ENCODE data around the gene CRELD2.

CRELD2 gene

DNA sequence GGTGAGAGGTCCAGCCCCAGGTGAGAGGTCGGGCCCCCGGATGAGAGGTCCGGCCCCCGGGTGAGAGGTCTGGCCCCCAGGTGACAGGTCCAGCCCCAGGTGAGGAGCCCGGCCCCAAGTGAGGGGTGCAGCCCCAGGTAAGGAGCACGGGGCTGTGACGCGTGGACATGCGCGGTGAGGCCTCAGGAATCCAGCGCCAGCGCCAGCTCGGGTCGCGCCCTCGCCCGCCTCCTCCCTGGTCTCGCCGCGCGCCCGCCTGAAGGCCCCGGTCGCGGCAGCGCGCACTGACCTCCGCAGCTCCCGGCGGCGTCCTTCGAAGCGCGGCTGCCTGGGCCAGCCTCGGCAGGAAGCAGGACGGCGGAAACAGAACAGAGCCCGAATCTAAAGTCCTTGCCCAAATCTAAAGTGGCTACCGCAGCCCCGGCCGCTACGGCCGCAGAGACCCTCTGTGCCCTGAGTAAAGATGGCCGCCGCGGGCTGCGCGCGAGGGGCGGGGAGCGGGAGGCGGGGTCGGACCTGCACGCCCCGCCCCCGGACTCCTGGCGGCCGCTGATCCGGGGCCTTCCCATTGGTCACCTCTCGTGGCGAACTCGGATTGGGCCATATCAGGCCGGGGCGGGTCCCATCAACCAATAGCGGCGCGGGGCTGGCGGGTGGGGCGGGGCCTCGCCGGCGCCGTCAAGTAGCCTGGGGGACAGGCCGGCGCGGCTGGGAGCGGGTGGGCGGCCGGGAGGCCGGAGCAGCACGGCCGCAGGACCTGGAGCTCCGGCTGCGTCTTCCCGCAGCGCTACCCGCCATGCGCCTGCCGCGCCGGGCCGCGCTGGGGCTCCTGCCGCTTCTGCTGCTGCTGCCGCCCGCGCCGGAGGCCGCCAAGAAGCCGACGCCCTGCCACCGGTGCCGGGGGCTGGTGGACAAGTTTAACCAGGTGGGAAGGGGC lies at the start of gene CRELD2, which contains the start of gene ALG12:
TSS of gene CRELD2 (plus strand) at position 661 of the 937 bp plus-strand sequence. CDS start at position 797, 136 bp downstream.
TSS of gene ALG12 (minus strand) at position 465 of the 937 bp plus-strand sequence. CDS start 4,673 bp downstream, outside the sequence.
- peak; percentile 100 for DNase-seq (ENCODE audit: low spot score)

GRCh38 chr22:49869086-49869830 lies 49.2 kb upstream of the CRELD2 start:
- DNase-seq (ENCODE audit: low spot score), result no peak

GRCh38 chr22:49869845-49870712 lies 48.4 kb upstream of the CRELD2 start:
- DNase-seq (ENCODE audit: low spot score), result no peak

- no peak for DNase-seq (ENCODE audit: low spot score)
Measured at GRCh38 chr22:49871482-49871881, 47.0 kb upstream of the CRELD2 start.

GRCh38 chr22:49872347-49872746 lies 46.1 kb upstream of the CRELD2 start:
- no peak for DNase-seq (ENCODE audit: low spot score)

DNA sequence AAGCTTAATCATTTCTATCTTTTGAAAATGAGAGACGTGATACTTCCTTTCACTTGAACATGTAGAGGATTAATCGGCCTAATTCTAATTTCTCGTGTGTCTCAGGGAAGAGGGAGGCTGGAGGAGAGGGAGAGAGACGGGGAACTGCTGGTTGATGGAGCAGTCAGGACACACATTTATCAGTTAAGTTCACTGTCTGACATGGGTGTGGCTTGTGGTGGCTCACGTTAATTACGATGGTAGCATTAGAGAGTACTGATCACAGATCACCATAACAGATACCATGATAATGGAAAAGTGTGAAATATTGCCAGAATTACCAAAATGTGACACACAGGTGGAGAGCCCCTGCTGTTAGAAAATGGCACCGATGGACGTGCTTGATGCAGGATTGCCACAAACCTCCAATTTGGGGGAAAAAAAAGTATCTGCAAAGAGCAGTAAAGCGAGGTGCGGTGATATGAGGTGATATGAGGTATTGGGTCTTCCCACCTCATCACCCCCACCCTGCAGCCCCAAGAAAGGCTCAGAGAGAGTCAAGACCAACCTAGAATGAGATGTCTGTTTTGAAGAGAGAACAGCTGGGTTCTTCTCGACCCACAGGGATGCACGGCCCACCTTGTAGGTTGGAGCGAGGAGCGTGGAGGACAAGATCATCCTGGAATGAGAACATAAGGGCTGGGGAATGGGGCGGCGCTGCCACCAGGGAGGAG lies 45.0 kb upstream of the CRELD2 start:
- no peak for DNase-seq (ENCODE audit: low spot score)

- DNase-seq (ENCODE audit: low spot score), result no peak
Measured at GRCh38 chr22:49877642-49878041, 40.8 kb upstream of the CRELD2 start.

- no peak for DNase-seq (ENCODE audit: low spot score)
Measured at GRCh38 chr22:49878206-49878605, 40.2 kb upstream of the CRELD2 start.

GRCh38 chr22:49879871-49880270 lies 38.6 kb upstream of the CRELD2 start:
- DNase-seq (ENCODE audit: low spot score), result no peak

- no peak for DNase-seq (ENCODE audit: low spot score)
Measured at GRCh38 chr22:49880281-49880680, 38.2 kb upstream of the CRELD2 start.

DNA sequence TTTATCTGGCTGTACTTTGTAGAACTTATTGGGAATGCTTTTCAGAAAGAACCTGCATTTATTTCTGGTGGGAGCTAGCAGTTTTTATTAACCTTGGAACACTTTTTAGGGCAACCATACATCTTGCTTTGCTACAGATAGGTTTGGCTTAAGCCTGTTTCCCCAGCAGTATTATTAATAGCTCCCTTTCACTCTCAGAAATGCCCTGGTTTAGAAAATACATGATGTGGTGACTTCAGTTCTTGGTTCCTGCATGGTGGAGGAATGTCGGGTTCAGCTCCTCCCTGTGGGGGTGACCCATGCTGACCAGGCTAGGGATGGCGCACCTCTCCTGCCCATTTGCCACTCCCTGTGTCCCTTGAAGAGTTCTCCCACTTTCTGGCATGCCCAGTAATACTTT lies 36.6 kb upstream of the CRELD2 start:
- DNase-seq (ENCODE audit: low spot score), result no peak

DNA sequence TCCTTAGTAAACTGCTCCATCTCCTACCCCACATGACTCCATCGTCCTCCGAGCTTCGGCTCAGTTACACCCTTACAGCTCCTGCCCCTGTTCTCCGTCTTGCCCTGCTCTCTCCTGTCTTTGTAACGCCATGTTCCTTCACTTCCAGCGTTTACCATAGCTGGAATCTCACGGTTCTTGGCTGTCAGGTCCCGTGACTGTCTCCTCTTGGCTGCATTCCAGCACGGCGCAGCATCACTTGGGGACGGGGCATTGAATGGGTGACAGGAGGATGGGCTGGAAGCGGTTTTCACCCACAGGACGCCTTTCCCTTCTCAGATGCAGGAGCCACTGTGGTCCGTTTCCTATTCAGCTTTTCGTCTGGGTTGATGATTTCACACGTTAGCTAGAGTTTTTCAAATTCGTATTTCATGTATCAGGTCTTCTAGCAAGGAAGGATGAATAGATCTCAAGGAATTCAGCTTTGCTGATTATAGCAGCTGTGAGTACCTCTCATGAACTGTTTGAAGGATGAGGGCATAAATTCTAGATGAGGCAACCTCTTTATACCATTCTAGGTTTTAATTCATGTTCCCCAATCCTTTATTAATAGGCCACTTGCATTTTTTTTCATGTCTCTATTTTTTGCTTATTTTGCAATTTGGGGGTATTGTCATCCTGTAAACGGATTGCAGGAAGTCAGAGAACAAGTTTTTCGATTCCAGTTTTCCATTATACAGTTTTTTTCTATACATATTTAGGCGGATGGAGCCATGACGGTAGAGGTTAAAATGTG lies 35.7 kb upstream of the CRELD2 start:
- no peak for DNase-seq (ENCODE audit: low spot score)

- no peak for DNase-seq (ENCODE audit: low spot score)
Measured at GRCh38 chr22:49883294-49883640, 35.2 kb upstream of the CRELD2 start.

DNA sequence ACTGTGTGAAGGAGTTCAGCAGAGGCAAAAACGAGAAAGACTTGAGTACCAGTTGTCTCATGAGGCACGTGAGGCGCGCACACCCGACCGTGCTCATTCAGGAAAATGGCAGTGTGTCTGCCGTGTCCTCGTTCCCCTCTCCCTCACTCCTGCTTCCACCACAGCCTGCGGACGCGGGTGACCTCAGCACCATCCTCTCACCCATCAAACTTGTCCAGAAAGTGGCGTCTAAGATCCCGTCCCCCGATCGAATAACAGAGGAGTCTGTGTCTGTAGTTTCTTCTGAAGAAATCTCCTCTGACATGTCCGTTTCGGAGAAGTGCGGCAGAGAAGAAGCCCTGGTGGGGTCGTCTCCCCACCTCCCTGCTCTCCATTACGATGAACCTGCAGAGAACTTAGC lies 34.4 kb upstream of the CRELD2 start:
- no peak for DNase-seq (ENCODE audit: low spot score)

- no peak for DNase-seq (ENCODE audit: low spot score)
Measured at GRCh38 chr22:49884503-49885260, 33.8 kb upstream of the CRELD2 start.

- no peak for DNase-seq (ENCODE audit: low spot score)
Measured at GRCh38 chr22:49885281-49885680, 33.2 kb upstream of the CRELD2 start.

DNA sequence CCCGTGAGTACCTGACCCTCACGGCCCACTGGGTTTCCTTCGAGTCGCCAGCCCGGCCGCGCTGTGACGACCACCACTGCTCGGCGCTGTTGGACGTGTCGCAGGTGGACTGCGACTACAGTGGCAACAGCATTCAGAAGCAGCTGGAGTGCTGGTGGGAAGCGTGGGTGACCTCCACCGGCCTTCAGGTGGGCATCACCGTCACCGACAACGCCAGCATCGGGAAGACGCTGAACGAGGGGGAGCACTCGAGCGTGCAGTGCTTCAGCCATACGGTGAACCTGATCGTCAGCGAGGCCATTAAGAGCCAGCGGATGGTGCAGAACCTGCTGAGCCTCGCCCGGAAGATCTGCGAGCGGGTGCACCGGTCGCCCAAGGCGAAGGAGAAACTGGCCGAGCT lies 32.6 kb upstream of the CRELD2 start:
- no peak for DNase-seq (ENCODE audit: low spot score)

GRCh38 chr22:49886346-49887063 lies 31.9 kb upstream of the CRELD2 start:
- no peak for DNase-seq (ENCODE audit: low spot score)

DNA sequence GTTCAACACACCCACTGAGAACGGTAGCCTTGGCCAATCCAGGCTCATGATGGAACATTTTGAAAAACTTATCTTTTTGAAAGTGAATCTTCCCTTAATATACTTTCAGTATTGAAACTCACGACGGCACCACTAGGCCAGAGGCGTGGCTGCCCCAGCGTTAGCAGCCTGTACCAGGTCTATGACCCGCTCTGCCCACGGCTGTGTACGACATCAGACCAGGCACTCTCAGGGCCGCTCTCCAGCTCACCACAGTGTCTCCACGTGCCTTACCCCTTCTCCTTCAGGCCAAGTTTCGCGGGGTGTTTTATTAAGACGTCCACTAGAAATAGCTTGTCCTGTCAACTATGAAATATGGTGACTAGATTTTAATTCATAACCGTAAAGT lies 31.4 kb upstream of the CRELD2 start:
- no peak for DNase-seq (ENCODE audit: low spot score)

Measured in HuH-7 (cell line).